ENCODE data around the gene SP7.

GRCh38 chr12:53326460-53327185, 9.5 kb downstream of the SP7 start:
- TF ChIP-seq POLR2A (IDR thresholded peaks at IDR 0.05): no peak
- no peak for TF ChIP-seq CTCF (IDR thresholded peaks at IDR 0.05)
